HepG2 (cell line): ENCODE measurements around the gene RNASE4. TPM values are rescaled to one million over a fixed set of nuclear protein-coding genes. Genes with fewer than 3 reads are reported as not detected.

ENCODE experiments used
- MAFG ChIP-seq: sonication (generic); formaldehyde crosslinking; IDR thresholded peaks from 2 replicates; pipeline ENCODE4 v1.5.1; 2020; ENCODE audit warnings: mild to moderate bottlenecking, missing genetic modification reagents
- MLLT10 ChIP-seq: sonication (generic); formaldehyde crosslinking; IDR thresholded peaks from 2 replicates; pipeline ENCODE4 v1.4.0; 2020; ENCODE audit warnings: missing genetic modification reagents
- MTA3 ChIP-seq: sonication (generic); formaldehyde crosslinking; IDR thresholded peaks from 2 replicates; pipeline ENCODE4 v1.4.0; 2020; ENCODE audit warnings: missing genetic modification reagents
- MZF1 ChIP-seq: sonication (generic); formaldehyde crosslinking; IDR thresholded peaks from 2 replicates; pipeline ENCODE4 v1.8.1; 2023; ENCODE audit warnings: mild to moderate bottlenecking, missing genetic modification reagents, borderline replicate concordance
- NCOA1 ChIP-seq: sonication (generic); formaldehyde crosslinking; IDR thresholded peaks from 2 replicates; pipeline ENCODE4 v1.9.0; 2021; ENCODE audit warnings: missing genetic modification reagents
- NR2F6 ChIP-seq, 2 experiments: IDR thresholded peaks; 2 replicates each; pipeline ENCODE4 v1.6.1; 2016; ENCODE audit warnings: antibody characterized with exemption in 1 of 2, mild to moderate bottlenecking in 1 of 2
- TOE1 ChIP-seq: sonication (generic); formaldehyde crosslinking; IDR thresholded peaks from 2 replicates; pipeline ENCODE4 v1.4.0; 2020; ENCODE audit warnings: mild to moderate bottlenecking, missing genetic modification reagents
- ZBTB1 ChIP-seq: sonication (generic); formaldehyde crosslinking; IDR thresholded peaks from 2 replicates; pipeline ENCODE4 v1.4.0; 2020; ENCODE audit warnings: missing genetic modification reagents, borderline replicate concordance
- ZFP90 ChIP-seq: sonication (generic); formaldehyde crosslinking; IDR thresholded peaks from 2 replicates; pipeline ENCODE4 v1.8.0; 2022; ENCODE audit warnings: missing genetic modification reagents, mild to moderate bottlenecking, inconsistent platforms, borderline replicate concordance
- ZMAT3 ChIP-seq: sonication (generic); formaldehyde crosslinking; conservative IDR thresholded peaks from 2 replicates; pipeline ENCODE4 v1.7.0; 2021; ENCODE audit warnings: missing genetic modification reagents
- ZNF367 ChIP-seq: sonication (generic); formaldehyde crosslinking; IDR thresholded peaks from 2 replicates; pipeline ENCODE4 v1.4.0; 2020; ENCODE audit warnings: missing genetic modification reagents, borderline replicate concordance
- ZNF546 ChIP-seq: sonication (generic); formaldehyde crosslinking; conservative IDR thresholded peaks from 2 replicates; pipeline ENCODE4 v1.8.1; 2023; ENCODE audit warnings: mild to moderate bottlenecking, missing genetic modification reagents
- ZNF616 ChIP-seq: sonication (generic); formaldehyde crosslinking; IDR thresholded peaks from 2 replicates; pipeline ENCODE4 v1.5.0; 2020; ENCODE audit warnings: low read depth, mild to moderate bottlenecking, missing genetic modification reagents
- ZNF670 ChIP-seq: sonication (generic); formaldehyde crosslinking; IDR thresholded peaks from 2 replicates; pipeline ENCODE4 v1.8.0; 2022; ENCODE audit warnings: mild to moderate bottlenecking, missing genetic modification reagents, borderline replicate concordance
- ZNF709 ChIP-seq: sonication (generic); formaldehyde crosslinking; IDR thresholded peaks from 2 replicates; pipeline ENCODE4 v1.5.0; 2020; ENCODE audit warnings: mild to moderate bottlenecking, missing genetic modification reagents
- ZSCAN9 ChIP-seq: IDR thresholded peaks from 2 replicates; pipeline ENCODE4 v1.6.1; 2016; ENCODE audit warnings: borderline replicate concordance
- polyA plus RNA-seq, 8 experiments: library from polyadenylated mRNA; depleted of rRNA in 3 of 8; stranded (reverse) in 7 of 8; unstranded in 1 of 8; fragments of >200 nt; fragmentation: Illumina TruSeq in 4 of 8; extraction: Trizol in 4 of 8; gene quantifications; 2 replicates each; pipeline versions ENCODE4 v1.2.1 to v1.2.3, GENCODE V29; 2011 to 2016; ENCODE audit warnings: low read depth in 4 of 8, missing spikeins in 1 of 8, mixed read lengths in 1 of 8; ENCODE audit not compliant: insufficient read depth in 1 of 8
- total RNA-seq, 5 experiments: library from RNA; depleted of rRNA; stranded (reverse); fragments of >200 nt; fragmentation: Illumina TruSeq; extraction: Trizol; gene quantifications; 2 replicates each; pipeline ENCODE4 v1.2.3, GENCODE V29; 2016; ENCODE audit warnings: low read depth in 1 of 5
- TF ChIP-seq, protein P1 (sequence below): sonication (generic); formaldehyde crosslinking; conservative IDR thresholded peaks from 2 replicates; pipeline ENCODE4 v1.4.0; 2020; ENCODE audit warnings: mild to moderate bottlenecking, missing genetic modification reagents, moderate library complexity
- TF ChIP-seq, protein P2 (sequence below): IDR thresholded peaks from 2 replicates; pipeline ENCODE4 v1.6.1; 2016; ENCODE audit warnings: mild to moderate bottlenecking, missing biosample characterization, missing genetic modification reagents
- TF ChIP-seq, protein P3 (sequence below): sonication (generic); formaldehyde crosslinking; IDR thresholded peaks from 2 replicates; pipeline ENCODE4 v1.8.0; 2023; ENCODE audit warnings: mild to moderate bottlenecking, missing genetic modification reagents
- TF ChIP-seq, protein P4 (sequence below): sonication (generic); formaldehyde crosslinking; IDR thresholded peaks from 2 replicates; pipeline ENCODE4 v1.4.0; 2020; ENCODE audit warnings: missing genetic modification reagents
- TF ChIP-seq, protein P5 (sequence below): sonication (generic); formaldehyde crosslinking; IDR thresholded peaks from 2 replicates; pipeline ENCODE4 v1.5.0; 2020; ENCODE audit warnings: mild to moderate bottlenecking, low read depth, missing genetic modification reagents, borderline replicate concordance

The RNASE4 gene
- total and polyA plus RNA-seq, 2 of the 13 experiments (the other 11 are each of a cell fraction or from before 2014, with no cell fraction given) = 109 to 983 TPM

DNA sequence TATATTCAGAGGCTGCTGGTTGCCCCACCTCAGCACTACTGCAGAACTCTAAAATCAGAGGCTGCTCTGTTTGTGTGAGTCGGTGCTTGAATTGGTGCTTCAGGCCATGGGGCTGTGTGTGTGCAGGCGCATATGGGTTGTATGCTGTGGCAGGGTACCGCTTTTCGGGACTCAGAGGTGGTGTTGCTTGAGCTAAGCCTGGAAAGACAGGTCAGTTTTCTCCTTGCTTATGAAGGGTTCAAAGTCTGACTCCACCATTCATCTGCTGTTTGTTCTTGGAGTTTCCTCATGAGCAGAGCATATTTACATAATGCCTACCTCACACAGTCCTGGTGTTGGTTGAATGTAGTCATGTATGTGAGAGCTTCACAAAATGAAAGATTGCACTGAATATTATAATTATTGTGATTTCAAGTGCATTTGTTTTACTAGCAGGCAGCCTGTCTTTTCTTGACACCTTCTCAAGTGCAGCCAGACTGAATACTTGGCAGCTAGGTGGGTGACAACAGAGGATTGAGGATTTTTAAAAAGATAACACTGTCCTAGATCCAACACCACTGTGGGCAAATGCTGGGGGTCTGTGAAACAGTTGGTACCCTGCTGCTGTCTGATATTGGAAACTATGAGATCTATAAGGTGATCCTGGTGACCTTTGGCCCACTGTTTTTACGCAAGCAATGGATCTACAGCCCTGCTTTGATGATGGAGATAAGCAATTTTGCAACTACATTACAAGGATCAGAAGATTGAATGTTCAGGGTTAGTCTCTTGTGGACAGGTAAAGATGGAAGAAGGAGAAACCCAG lies 3.2 kb downstream of the RNASE4 start (continued):
- no peak for TF ChIP-seq ZBTB1 (CRISPR knock-in tag)
- TF ChIP-seq MZF1 (CRISPR knock-in tag) = no peak
- TF ChIP-seq ZNF616 (CRISPR knock-in tag) = no peak
- TF ChIP-seq, protein P1, sequence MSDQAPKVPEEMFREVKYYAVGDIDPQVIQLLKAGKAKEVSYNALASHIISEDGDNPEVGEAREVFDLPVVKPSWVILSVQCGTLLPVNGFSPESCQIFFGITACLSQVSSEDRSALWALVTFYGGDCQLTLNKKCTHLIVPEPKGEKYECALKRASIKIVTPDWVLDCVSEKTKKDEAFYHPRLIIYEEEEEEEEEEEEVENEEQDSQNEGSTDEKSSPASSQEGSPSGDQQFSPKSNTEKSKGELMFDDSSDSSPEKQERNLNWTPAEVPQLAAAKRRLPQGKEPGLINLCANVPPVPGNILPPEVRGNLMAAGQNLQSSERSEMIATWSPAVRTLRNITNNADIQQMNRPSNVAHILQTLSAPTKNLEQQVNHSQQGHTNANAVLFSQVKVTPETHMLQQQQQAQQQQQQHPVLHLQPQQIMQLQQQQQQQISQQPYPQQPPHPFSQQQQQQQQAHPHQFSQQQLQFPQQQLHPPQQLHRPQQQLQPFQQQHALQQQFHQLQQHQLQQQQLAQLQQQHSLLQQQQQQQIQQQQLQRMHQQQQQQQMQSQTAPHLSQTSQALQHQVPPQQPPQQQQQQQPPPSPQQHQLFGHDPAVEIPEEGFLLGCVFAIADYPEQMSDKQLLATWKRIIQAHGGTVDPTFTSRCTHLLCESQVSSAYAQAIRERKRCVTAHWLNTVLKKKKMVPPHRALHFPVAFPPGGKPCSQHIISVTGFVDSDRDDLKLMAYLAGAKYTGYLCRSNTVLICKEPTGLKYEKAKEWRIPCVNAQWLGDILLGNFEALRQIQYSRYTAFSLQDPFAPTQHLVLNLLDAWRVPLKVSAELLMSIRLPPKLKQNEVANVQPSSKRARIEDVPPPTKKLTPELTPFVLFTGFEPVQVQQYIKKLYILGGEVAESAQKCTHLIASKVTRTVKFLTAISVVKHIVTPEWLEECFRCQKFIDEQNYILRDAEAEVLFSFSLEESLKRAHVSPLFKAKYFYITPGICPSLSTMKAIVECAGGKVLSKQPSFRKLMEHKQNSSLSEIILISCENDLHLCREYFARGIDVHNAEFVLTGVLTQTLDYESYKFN (CRISPR knock-in tag) = peak; percentile 80
- TF ChIP-seq, protein P2, sequence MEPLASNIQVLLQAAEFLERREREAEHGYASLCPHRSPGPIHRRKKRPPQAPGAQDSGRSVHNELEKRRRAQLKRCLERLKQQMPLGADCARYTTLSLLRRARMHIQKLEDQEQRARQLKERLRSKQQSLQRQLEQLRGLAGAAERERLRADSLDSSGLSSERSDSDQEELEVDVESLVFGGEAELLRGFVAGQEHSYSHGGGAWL (CRISPR knock-in tag) = no peak
- 0 out of 2 replicates have a peak, but pooled peaks have one; percentile 40 for TF ChIP-seq ZNF709
- TF ChIP-seq ZNF546 (CRISPR knock-in tag) = no peak
- no peak for TF ChIP-seq ZNF367
- TF ChIP-seq ZSCAN9 (CRISPR knock-in tag) = no peak; the same call in 1 of the 2 replicates
- TF ChIP-seq, protein P3, sequence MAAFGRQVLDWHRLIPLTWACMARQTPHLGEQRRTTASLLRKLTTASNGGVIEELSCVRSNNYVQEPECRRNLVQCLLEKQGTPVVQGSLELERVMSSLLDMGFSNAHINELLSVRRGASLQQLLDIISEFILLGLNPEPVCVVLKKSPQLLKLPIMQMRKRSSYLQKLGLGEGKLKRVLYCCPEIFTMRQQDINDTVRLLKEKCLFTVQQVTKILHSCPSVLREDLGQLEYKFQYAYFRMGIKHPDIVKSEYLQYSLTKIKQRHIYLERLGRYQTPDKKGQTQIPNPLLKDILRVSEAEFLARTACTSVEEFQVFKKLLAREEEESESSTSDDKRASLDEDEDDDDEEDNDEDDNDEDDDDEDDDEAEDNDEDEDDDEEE (CRISPR knock-in tag) = no peak
- no peak for TF ChIP-seq MLLT10
- TF ChIP-seq TOE1 (CRISPR knock-in tag) = no peak; the same call in 1 of the 2 replicates
- TF ChIP-seq MTA3 (CRISPR knock-in tag) = no peak
- peak; percentile 84 for TF ChIP-seq NR2F6 (IDR thresholded peaks at IDR 0.05)
- TF ChIP-seq NR2F6 (CRISPR knock-in tag; IDR thresholded peaks at IDR 0.05) = peak; percentile 91
- TF ChIP-seq MAFG (CRISPR knock-in tag) = no peak
- TF ChIP-seq ZMAT3 (CRISPR knock-in tag) = no peak
- TF ChIP-seq ZNF670 = no peak
- TF ChIP-seq ZFP90 (CRISPR knock-in tag) = no peak
- TF ChIP-seq, protein P4, sequence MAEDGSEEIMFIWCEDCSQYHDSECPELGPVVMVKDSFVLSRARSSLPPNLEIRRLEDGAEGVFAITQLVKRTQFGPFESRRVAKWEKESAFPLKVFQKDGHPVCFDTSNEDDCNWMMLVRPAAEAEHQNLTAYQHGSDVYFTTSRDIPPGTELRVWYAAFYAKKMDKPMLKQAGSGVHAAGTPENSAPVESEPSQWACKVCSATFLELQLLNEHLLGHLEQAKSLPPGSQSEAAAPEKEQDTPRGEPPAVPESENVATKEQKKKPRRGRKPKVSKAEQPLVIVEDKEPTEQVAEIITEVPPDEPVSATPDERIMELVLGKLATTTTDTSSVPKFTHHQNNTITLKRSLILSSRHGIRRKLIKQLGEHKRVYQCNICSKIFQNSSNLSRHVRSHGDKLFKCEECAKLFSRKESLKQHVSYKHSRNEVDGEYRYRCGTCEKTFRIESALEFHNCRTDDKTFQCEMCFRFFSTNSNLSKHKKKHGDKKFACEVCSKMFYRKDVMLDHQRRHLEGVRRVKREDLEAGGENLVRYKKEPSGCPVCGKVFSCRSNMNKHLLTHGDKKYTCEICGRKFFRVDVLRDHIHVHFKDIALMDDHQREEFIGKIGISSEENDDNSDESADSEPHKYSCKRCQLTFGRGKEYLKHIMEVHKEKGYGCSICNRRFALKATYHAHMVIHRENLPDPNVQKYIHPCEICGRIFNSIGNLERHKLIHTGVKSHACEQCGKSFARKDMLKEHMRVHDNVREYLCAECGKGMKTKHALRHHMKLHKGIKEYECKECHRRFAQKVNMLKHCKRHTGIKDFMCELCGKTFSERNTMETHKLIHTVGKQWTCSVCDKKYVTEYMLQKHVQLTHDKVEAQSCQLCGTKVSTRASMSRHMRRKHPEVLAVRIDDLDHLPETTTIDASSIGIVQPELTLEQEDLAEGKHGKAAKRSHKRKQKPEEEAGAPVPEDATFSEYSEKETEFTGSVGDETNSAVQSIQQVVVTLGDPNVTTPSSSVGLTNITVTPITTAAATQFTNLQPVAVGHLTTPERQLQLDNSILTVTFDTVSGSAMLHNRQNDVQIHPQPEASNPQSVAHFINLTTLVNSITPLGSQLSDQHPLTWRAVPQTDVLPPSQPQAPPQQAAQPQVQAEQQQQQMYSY = no peak
- TF ChIP-seq, protein P5, sequence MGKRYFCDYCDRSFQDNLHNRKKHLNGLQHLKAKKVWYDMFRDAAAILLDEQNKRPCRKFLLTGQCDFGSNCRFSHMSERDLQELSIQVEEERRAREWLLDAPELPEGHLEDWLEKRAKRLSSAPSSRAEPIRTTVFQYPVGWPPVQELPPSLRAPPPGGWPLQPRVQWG (CRISPR knock-in tag) = no peak
- no peak for TF ChIP-seq NCOA1
